H1 (cell line): ENCODE measurements around the gene UGT1A6. TPM values are rescaled to one million over a fixed set of nuclear protein-coding genes. Genes with fewer than 3 reads are reported as not detected.

Source experiments
- CTCF ChIA-PET: fragments of 300-600 bp; sonication (Branson Sonifier 250); formaldehyde crosslinking; loops from one replicate; lab custom pipeline; 2021; ENCODE audit not compliant: partially characterized antibody; lab: Charles Lee
- POLR2A ChIA-PET: fragments of 300-600 bp; sonication (Branson Sonifier 250); formaldehyde crosslinking; loops from one replicate; lab custom pipeline; 2021; ENCODE audit warnings: inconsistent platforms; ENCODE audit not compliant: partially characterized antibody; lab: Charles Lee
- DNase-seq, 2 experiments: peaks; one replicate each; pipeline versions ENCODE4 v3.0.0 to v3.0.0-alpha.2; 2010 to 2022; ENCODE audit warnings: low spot score in 2 of 2, low read depth in 1 of 2, mixed read lengths in 1 of 2
- FAIRE-seq: peaks from 2 replicates; lab custom pipeline; 2011; peaks lifted over from hg19 to GRCh38; lab: Jason Lieb, UNC
- H2AFZ ChIP-seq: 2 replicates; pipeline ENCODE4 v1.8.1; 2012; ENCODE audit warnings: low read length, inconsistent platforms
- H2AK5ac ChIP-seq: 2 replicates; pipeline ENCODE4 v1.6.1; 2013; ENCODE audit warnings: low read depth, low read length
- H2BK120ac ChIP-seq: replicated peaks from 2 replicates; pipeline ENCODE3; 2013; ENCODE audit warnings: low read depth, low read length, inconsistent platforms
- H2BK12ac ChIP-seq: 2 replicates; pipeline ENCODE4 v1.6.1; 2013; ENCODE audit warnings: low read depth, low read length
- H2BK15ac ChIP-seq: 2 replicates; pipeline ENCODE4 v1.6.1; 2013; ENCODE audit warnings: low read length
- H2BK20ac ChIP-seq: 2 replicates; pipeline ENCODE4 v1.6.1; 2013; ENCODE audit warnings: low read length
- H2BK5ac ChIP-seq: 2 replicates; pipeline ENCODE4 v1.6.1; 2013; ENCODE audit warnings: low read depth, low read length
- H3K14ac ChIP-seq: 2 replicates; pipeline ENCODE4 v1.6.1; 2013; ENCODE audit warnings: inconsistent platforms; ENCODE audit not compliant: insufficient read length
- H3K18ac ChIP-seq: 2 replicates; pipeline ENCODE4 v1.6.1; 2013; ENCODE audit warnings: low read length; ENCODE audit errors: extremely low read depth
- H3K23ac ChIP-seq: 2 replicates; pipeline ENCODE4 v1.6.1; 2013; ENCODE audit warnings: inconsistent platforms; ENCODE audit not compliant: insufficient read length
- H3K23me2 ChIP-seq: 2 replicates; pipeline ENCODE4 v1.6.1; 2013; ENCODE audit warnings: low read depth, low read length
- H3K27ac ChIP-seq: 2 replicates; pipeline ENCODE4 v1.6.1; 2011; ENCODE audit warnings: low read depth, low read length, inconsistent platforms
- H3K27me3 ChIP-seq, 4 experiments: replicated peaks in 1 of 4; 1 replicate in 1 of 4; 2 replicates in 3 of 4; pipeline versions ENCODE4 v1.6.1 to v1.8.1; 2011 to 2013; ENCODE audit warnings: low read length in 3 of 4, mild to moderate bottlenecking in 3 of 4, inconsistent platforms in 2 of 4, mixed read lengths in 2 of 4, moderate library complexity in 1 of 4; ENCODE audit not compliant: control insufficient read depth in 3 of 4, insufficient read depth in 3 of 4; ENCODE audit errors: extremely low read depth in 1 of 4
- H3K36me3 ChIP-seq, 4 experiments: 2 replicates each; pipeline versions ENCODE4 v1.6.1 to v1.8.1; 2011 to 2013; ENCODE audit warnings: mild to moderate bottlenecking in 4 of 4, low read length in 3 of 4, moderate library complexity in 2 of 4, control low read depth in 1 of 4, inconsistent platforms in 1 of 4; ENCODE audit not compliant: insufficient read depth in 4 of 4, control insufficient read depth in 2 of 4
- H3K4ac ChIP-seq: replicated peaks from 2 replicates; pipeline ENCODE3; 2013; ENCODE audit warnings: low read length, low read depth, mixed read lengths, inconsistent platforms; ENCODE audit not compliant: insufficient read length
- H3K4me1 ChIP-seq, 4 experiments: replicated peaks in 1 of 4; 1 replicate in 1 of 4; 2 replicates in 3 of 4; pipeline versions ENCODE4 v1.6.1 to v1.8.1; 2011 to 2013; ENCODE audit warnings: low read length in 3 of 4, inconsistent platforms in 2 of 4, mixed read lengths in 1 of 4; ENCODE audit not compliant: insufficient read depth in 4 of 4, control insufficient read depth in 3 of 4
- H3K4me2 ChIP-seq, 2 experiments: 2 replicates each; pipeline versions ENCODE4 v1.6.1 to v1.8.1; 2011 to 2013; ENCODE audit warnings: low read depth in 2 of 2, low read length in 2 of 2, control low read depth in 1 of 2, inconsistent platforms in 1 of 2, mild to moderate bottlenecking in 1 of 2; ENCODE audit not compliant: insufficient read depth in 1 of 2
- H3K4me3 ChIP-seq, 4 experiments: fragments of 200-600, 300-600 bp in 1 of 4; sonication (generic), shearing (Covaris generic), sonication (Bioruptor Twin) in 1 of 4; 2 replicates each; pipeline versions ENCODE4 v1.5.1 to v1.8.1; 2011 to 2016; ENCODE audit warnings: low read length in 4 of 4, low read depth in 3 of 4, control low read depth in 2 of 4, inconsistent platforms in 2 of 4, mild to moderate bottlenecking in 2 of 4, mixed read lengths in 1 of 4, moderate library complexity in 1 of 4; ENCODE audit not compliant: insufficient read depth in 2 of 4; ENCODE audit errors: extremely low read depth in 1 of 4
- H3K56ac ChIP-seq: replicated peaks from 2 replicates; pipeline ENCODE3; 2013; ENCODE audit warnings: low read depth, mild to moderate bottlenecking, mixed read lengths, low read length, inconsistent platforms; ENCODE audit not compliant: insufficient read length
- H3K79me1 ChIP-seq: 2 replicates; pipeline ENCODE4 v1.6.1; 2013; ENCODE audit warnings: low read depth, low read length, control low read depth
- H3K79me2 ChIP-seq, 2 experiments: 2 replicates each; pipeline versions ENCODE4 v1.6.1 to v1.8.1; 2012 to 2013; ENCODE audit warnings: low read length in 2 of 2, mild to moderate bottlenecking in 2 of 2, inconsistent platforms in 1 of 2; ENCODE audit not compliant: insufficient read depth in 2 of 2, control insufficient read depth in 1 of 2
- H3K9ac ChIP-seq, 4 experiments: replicated peaks in 1 of 4; 1 replicate in 1 of 4; 2 replicates in 3 of 4; pipeline versions ENCODE4 v1.6.1 to v1.8.1; 2011 to 2013; ENCODE audit warnings: low read depth in 3 of 4, low read length in 3 of 4, control low read depth in 2 of 4, mild to moderate bottlenecking in 2 of 4, moderate library complexity in 2 of 4, inconsistent platforms in 1 of 4; ENCODE audit errors: extremely low read depth in 1 of 4
- H3K9me3 ChIP-seq, 2 experiments: 2 replicates each; pipeline versions ENCODE4 v1.6.1 to v1.8.1; 2012 to 2013; ENCODE audit warnings: mild to moderate bottlenecking in 2 of 2, moderate library complexity in 2 of 2, control low read depth in 1 of 2, inconsistent platforms in 1 of 2, low read depth in 1 of 2, low read length in 1 of 2, mixed read lengths in 1 of 2; ENCODE audit not compliant: insufficient read depth in 2 of 2
- H4K20me1 ChIP-seq, 2 experiments: replicated peaks in 1 of 2; 2 replicates each; pipeline versions ENCODE3 to v1.8.1; 2011 to 2013; ENCODE audit warnings: inconsistent platforms in 2 of 2, low read length in 2 of 2, mild to moderate bottlenecking in 1 of 2; ENCODE audit not compliant: insufficient read depth in 2 of 2, control insufficient read depth in 1 of 2
- H4K5ac ChIP-seq: 2 replicates; pipeline ENCODE4 v1.6.1; 2013; ENCODE audit warnings: low read length, low read depth, mixed read lengths, inconsistent platforms; ENCODE audit not compliant: insufficient read length
- H4K8ac ChIP-seq: 2 replicates; pipeline ENCODE4 v1.8.0; 2013; ENCODE audit warnings: mild to moderate bottlenecking, moderate library complexity, low read length, inconsistent platforms; ENCODE audit not compliant: insufficient read depth; ENCODE audit errors: extremely low read depth
- H4K91ac ChIP-seq: replicated peaks from 2 replicates; pipeline ENCODE3; 2013; ENCODE audit warnings: low read length, mixed read lengths, inconsistent platforms; ENCODE audit not compliant: insufficient read length
- ATF3 ChIP-seq: IDR thresholded peaks from 2 replicates; pipeline ENCODE4 v1.6.1; 2011; ENCODE audit warnings: low read depth, mild to moderate bottlenecking, low read length; ENCODE audit not compliant: insufficient read depth
- CHD1 ChIP-seq: IDR thresholded peaks from 2 replicates; pipeline ENCODE4 v1.6.1; 2012; ENCODE audit warnings: low read depth, low read length, improper control_type of control experiment
- GTF2F1 ChIP-seq: IDR thresholded peaks from 2 replicates; pipeline ENCODE4 v1.6.1; 2012; ENCODE audit warnings: low read depth, low read length, improper control_type of control experiment, borderline replicate concordance
- KDM5A ChIP-seq: fragments of 200-600 bp; IDR thresholded peaks from 2 replicates; pipeline ENCODE4 v1.7.1; 2012; ENCODE audit warnings: mild to moderate bottlenecking, low read length, inconsistent platforms, mixed read lengths
- RBBP5 ChIP-seq: IDR thresholded peaks from 2 replicates; pipeline ENCODE4 v1.7.1; 2012; ENCODE audit warnings: low read depth, mild to moderate bottlenecking, inconsistent platforms, low read length, moderate library complexity, borderline replicate concordance
- TAF7 ChIP-seq: optimal IDR thresholded peaks from 2 replicates; pipeline ENCODE3; 2011; ENCODE audit warnings: low read depth, mild to moderate bottlenecking, inconsistent platforms, low read length, moderate library complexity, borderline replicate concordance
- YY1 ChIP-seq: IDR thresholded peaks from 2 replicates; pipeline ENCODE4 v1.6.1; 2011; ENCODE audit warnings: low read depth, mild to moderate bottlenecking, low read length
- WGBS, 2 experiments: shearing (Covaris generic) in 1 of 2; methylation state at CpG; one replicate each; pipeline versions ENCODE4 v1.1.6 to v1.1.7; 2013 to 2015; ENCODE audit warnings: low lambda C conversion rate in 2 of 2, mixed read lengths in 2 of 2, inconsistent platforms in 1 of 2, low coverage in 1 of 2, missing lambda C conversion rate in 1 of 2; ENCODE audit not compliant: insufficient replicate concordance in 2 of 2, insufficient coverage in 1 of 2, insufficient read length in 1 of 2; ENCODE audit errors: extremely low coverage in 1 of 2, missing lambda C conversion rate in 1 of 2; 5-methylcytosine and 5-hydroxymethylcytosine counted together
- polyA plus RNA-seq, 7 experiments: library from polyadenylated mRNA; depleted of rRNA in 3 of 7; stranded (reverse) in 5 of 7; unstranded in 2 of 7; fragments of >200 nt in 5 of 7; fragments of 200-250 nt in 2 of 7; gene quantifications; 1 replicate in 5 of 7; 2 replicates in 1 of 7; 4 replicates in 1 of 7; pipeline versions ENCODE4 v1.2.1 to v1.2.3, GENCODE V29; 2011 to 2013; ENCODE audit warnings: missing spikeins in 2 of 7, mixed read lengths in 2 of 7
- total RNA-seq: library from RNA; stranded (reverse); fragmentation: NEBNext Ultra II Directional; extraction: Animal tissue kit (Norgen Biotek cat#: 25700); gene quantifications from 2 replicates; pipeline ENCODE4 v1.2.1, GENCODE V29; 2021
- TF ChIP-seq, protein P1 (sequence below): IDR thresholded peaks from 2 replicates; pipeline ENCODE4 v1.6.1; 2011; ENCODE audit warnings: low read length, improper control_type of control experiment

UGT1A6 gene
- total and polyA plus RNA-seq, 2 of the 8 experiments (the other 6 are each of a cell fraction or from before 2014, with no cell fraction given) = not detected

GRCh38 chr2:233708942-233709341 lies 16.3 kb downstream of the UGT1A6 start:
- H3K4ac ChIP-seq = no peak overlapping the region
- no peak overlapping the region for H3K27ac ChIP-seq
- no peaks in the 10 kb centered on the region for H3K9me3 ChIP-seq
- H3K4me2 ChIP-seq = no peak overlapping the region
- H2AFZ ChIP-seq = no peak overlapping the region
- H4K91ac ChIP-seq = no peak overlapping the region
- no peak overlapping the region for H2BK15ac ChIP-seq
- H3K4me3 ChIP-seq = no peak overlapping the region
- no peaks in the 10 kb centered on the region for H3K23me2 ChIP-seq
- no peak overlapping the region for H3K18ac ChIP-seq
- H3K36me3 ChIP-seq = no peaks in the 10 kb centered on the region
- H2AK5ac ChIP-seq = no peak overlapping the region
- no peak overlapping the region for H2BK120ac ChIP-seq
- no peak overlapping the region for H2BK20ac ChIP-seq
- H3K79me1 ChIP-seq = no peaks in the 10 kb centered on the region
- TF ChIP-seq KDM5A = no peak
- TF ChIP-seq, protein P1, sequence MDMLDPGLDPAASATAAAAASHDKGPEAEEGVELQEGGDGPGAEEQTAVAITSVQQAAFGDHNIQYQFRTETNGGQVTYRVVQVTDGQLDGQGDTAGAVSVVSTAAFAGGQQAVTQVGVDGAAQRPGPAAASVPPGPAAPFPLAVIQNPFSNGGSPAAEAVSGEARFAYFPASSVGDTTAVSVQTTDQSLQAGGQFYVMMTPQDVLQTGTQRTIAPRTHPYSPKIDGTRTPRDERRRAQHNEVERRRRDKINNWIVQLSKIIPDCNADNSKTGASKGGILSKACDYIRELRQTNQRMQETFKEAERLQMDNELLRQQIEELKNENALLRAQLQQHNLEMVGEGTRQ = peak; percentile 45
- no peak for TF ChIP-seq GTF2F1
- no peak for TF ChIP-seq TAF7
- no peak for TF ChIP-seq ATF3
- no peak for TF ChIP-seq YY1
- no peak for TF ChIP-seq RBBP5
- TF ChIP-seq CHD1 = no peak
- TF ChIP-seq, all 59 proteins: peak for 1
- Histone ChIP-seq H3K9ac (no peak overlapping the region), H3K4me1 (no peaks in the 10 kb centered on the region), H4K8ac (no peak overlapping the region), H3K14ac (no peak overlapping the region), H4K5ac (no peak overlapping the region), H4K20me1 (no peaks in the 10 kb centered on the region), H2BK5ac (no peak overlapping the region), H3K79me2 (no peaks in the 10 kb centered on the region), H3K56ac (no peak overlapping the region), H2BK12ac (no peak overlapping the region), H3K23ac (no peak overlapping the region), H3K27me3 (peaks cover 0 to 1% (median 0%) of the 10 kb centered on the region in 4 experiments; a peak in 1 of 7 replicates)
- ChIA-PET CTCF (no interaction called here), POLR2A (no interaction called here)
- DNase-seq (no peak), FAIRE-seq (no peak)
- 86% methylated on average over 5 of the region's 5 CpGs; no CpG with 5 or more reads in 1 of the 2 experiments for WGBS, 2 experiments
